ENCODE data around the gene SLF2. TPM values are rescaled to one million over a fixed set of nuclear protein-coding genes. Genes with fewer than 3 reads are reported as not detected.
A peak's percentile ranks its signal among the peaks of the same experiment; 100 is the strongest.

The SLF2 gene
- total and polyA plus RNA-seq, 2 of the 13 experiments (the other 11 are each of a cell fraction or from before 2014, with no cell fraction given): 12.2 to 48.1 TPM

DNA sequence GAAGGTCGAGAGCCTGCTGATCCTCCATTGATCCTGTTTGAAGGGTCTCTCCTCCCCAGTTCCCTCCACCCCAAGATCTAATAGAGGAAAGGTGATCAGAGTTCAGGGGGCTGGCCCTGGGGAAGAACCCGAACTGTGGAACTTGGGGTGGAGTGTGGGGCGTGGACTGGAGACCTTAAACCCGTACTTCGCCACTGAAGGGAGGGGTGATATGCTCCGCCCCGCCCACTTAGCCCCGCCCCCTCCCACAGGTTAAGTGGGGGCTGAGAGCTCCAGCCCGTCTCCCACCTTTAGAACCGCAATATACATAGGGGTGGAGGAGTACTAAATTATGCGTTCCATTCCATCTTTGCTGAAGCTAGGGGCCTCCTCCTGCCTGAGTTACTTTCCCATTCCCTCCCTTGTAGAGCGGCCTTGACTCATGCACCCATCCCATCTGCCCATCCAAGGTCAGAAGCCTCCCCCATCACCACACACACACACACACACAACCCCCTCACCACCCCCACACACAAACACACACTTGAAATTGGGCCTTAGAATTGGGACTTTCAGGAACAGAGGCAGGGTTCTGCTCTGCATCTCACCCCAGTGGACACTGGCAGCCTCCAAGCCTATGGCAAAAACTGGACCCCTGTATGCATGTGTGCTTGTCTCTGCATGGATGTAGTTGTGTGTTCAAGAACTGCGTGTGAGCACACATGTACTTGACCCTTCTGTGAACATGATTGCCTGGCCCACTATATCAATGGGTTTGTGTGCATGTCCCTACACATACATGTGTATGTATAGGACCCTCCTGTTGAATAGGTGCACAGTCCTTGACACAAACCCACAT is 57.5 kb downstream of the SLF2 start (continued):
- TF ChIP-seq, protein P1, sequence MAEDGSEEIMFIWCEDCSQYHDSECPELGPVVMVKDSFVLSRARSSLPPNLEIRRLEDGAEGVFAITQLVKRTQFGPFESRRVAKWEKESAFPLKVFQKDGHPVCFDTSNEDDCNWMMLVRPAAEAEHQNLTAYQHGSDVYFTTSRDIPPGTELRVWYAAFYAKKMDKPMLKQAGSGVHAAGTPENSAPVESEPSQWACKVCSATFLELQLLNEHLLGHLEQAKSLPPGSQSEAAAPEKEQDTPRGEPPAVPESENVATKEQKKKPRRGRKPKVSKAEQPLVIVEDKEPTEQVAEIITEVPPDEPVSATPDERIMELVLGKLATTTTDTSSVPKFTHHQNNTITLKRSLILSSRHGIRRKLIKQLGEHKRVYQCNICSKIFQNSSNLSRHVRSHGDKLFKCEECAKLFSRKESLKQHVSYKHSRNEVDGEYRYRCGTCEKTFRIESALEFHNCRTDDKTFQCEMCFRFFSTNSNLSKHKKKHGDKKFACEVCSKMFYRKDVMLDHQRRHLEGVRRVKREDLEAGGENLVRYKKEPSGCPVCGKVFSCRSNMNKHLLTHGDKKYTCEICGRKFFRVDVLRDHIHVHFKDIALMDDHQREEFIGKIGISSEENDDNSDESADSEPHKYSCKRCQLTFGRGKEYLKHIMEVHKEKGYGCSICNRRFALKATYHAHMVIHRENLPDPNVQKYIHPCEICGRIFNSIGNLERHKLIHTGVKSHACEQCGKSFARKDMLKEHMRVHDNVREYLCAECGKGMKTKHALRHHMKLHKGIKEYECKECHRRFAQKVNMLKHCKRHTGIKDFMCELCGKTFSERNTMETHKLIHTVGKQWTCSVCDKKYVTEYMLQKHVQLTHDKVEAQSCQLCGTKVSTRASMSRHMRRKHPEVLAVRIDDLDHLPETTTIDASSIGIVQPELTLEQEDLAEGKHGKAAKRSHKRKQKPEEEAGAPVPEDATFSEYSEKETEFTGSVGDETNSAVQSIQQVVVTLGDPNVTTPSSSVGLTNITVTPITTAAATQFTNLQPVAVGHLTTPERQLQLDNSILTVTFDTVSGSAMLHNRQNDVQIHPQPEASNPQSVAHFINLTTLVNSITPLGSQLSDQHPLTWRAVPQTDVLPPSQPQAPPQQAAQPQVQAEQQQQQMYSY (CRISPR knock-in tag; IDR thresholded peaks at IDR 0.05): no peak
- TF ChIP-seq, protein P2, sequence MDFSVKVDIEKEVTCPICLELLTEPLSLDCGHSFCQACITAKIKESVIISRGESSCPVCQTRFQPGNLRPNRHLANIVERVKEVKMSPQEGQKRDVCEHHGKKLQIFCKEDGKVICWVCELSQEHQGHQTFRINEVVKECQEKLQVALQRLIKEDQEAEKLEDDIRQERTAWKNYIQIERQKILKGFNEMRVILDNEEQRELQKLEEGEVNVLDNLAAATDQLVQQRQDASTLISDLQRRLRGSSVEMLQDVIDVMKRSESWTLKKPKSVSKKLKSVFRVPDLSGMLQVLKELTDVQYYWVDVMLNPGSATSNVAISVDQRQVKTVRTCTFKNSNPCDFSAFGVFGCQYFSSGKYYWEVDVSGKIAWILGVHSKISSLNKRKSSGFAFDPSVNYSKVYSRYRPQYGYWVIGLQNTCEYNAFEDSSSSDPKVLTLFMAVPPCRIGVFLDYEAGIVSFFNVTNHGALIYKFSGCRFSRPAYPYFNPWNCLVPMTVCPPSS (IDR thresholded peaks at IDR 0.05): no peak
- TF ChIP-seq HNRNPLL (IDR thresholded peaks at IDR 0.05; ENCODE audit: low read depth, low read length, poor library complexity, severe bottlenecking) (no peak), SIN3A (IDR thresholded peaks at IDR 0.05; ENCODE audit: borderline replicate concordance, low read depth, low read length) (no peak; the same call in 1 of the 2 replicates), ZNF879 (CRISPR knock-in tag; IDR thresholded peaks at IDR 0.05) (0 out of 2 replicates have a peak, but pooled peaks have one; percentile 35), CEBPB (IDR thresholded peaks at IDR 0.05; ENCODE audit: borderline replicate concordance, low read depth, low read length) (no peak), SRSF1 (optimal IDR thresholded peaks at IDR 0.05; ENCODE audit: low read depth, low read length) (no peak), ETV5 (CRISPR knock-in tag; IDR thresholded peaks at IDR 0.05; ENCODE audit: borderline replicate concordance) (no peak), MAFG (CRISPR knock-in tag; IDR thresholded peaks at IDR 0.05) (no peak), ZNF766 (CRISPR knock-in tag; IDR thresholded peaks at IDR 0.05; ENCODE audit: borderline replicate concordance) (no peak)
- TF ChIP-seq, protein P3, sequence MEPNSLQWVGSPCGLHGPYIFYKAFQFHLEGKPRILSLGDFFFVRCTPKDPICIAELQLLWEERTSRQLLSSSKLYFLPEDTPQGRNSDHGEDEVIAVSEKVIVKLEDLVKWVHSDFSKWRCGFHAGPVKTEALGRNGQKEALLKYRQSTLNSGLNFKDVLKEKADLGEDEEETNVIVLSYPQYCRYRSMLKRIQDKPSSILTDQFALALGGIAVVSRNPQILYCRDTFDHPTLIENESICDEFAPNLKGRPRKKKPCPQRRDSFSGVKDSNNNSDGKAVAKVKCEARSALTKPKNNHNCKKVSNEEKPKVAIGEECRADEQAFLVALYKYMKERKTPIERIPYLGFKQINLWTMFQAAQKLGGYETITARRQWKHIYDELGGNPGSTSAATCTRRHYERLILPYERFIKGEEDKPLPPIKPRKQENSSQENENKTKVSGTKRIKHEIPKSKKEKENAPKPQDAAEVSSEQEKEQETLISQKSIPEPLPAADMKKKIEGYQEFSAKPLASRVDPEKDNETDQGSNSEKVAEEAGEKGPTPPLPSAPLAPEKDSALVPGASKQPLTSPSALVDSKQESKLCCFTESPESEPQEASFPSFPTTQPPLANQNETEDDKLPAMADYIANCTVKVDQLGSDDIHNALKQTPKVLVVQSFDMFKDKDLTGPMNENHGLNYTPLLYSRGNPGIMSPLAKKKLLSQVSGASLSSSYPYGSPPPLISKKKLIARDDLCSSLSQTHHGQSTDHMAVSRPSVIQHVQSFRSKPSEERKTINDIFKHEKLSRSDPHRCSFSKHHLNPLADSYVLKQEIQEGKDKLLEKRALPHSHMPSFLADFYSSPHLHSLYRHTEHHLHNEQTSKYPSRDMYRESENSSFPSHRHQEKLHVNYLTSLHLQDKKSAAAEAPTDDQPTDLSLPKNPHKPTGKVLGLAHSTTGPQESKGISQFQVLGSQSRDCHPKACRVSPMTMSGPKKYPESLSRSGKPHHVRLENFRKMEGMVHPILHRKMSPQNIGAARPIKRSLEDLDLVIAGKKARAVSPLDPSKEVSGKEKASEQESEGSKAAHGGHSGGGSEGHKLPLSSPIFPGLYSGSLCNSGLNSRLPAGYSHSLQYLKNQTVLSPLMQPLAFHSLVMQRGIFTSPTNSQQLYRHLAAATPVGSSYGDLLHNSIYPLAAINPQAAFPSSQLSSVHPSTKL (CRISPR knock-in tag; IDR thresholded peaks at IDR 0.05): peak; percentile 51
- TF ChIP-seq, protein P4, sequence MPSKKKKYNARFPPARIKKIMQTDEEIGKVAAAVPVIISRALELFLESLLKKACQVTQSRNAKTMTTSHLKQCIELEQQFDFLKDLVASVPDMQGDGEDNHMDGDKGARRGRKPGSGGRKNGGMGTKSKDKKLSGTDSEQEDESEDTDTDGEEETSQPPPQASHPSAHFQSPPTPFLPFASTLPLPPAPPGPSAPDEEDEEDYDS (CRISPR knock-in tag; IDR thresholded peaks at IDR 0.05): peak; percentile 81
- TF ChIP-seq, protein P5, sequence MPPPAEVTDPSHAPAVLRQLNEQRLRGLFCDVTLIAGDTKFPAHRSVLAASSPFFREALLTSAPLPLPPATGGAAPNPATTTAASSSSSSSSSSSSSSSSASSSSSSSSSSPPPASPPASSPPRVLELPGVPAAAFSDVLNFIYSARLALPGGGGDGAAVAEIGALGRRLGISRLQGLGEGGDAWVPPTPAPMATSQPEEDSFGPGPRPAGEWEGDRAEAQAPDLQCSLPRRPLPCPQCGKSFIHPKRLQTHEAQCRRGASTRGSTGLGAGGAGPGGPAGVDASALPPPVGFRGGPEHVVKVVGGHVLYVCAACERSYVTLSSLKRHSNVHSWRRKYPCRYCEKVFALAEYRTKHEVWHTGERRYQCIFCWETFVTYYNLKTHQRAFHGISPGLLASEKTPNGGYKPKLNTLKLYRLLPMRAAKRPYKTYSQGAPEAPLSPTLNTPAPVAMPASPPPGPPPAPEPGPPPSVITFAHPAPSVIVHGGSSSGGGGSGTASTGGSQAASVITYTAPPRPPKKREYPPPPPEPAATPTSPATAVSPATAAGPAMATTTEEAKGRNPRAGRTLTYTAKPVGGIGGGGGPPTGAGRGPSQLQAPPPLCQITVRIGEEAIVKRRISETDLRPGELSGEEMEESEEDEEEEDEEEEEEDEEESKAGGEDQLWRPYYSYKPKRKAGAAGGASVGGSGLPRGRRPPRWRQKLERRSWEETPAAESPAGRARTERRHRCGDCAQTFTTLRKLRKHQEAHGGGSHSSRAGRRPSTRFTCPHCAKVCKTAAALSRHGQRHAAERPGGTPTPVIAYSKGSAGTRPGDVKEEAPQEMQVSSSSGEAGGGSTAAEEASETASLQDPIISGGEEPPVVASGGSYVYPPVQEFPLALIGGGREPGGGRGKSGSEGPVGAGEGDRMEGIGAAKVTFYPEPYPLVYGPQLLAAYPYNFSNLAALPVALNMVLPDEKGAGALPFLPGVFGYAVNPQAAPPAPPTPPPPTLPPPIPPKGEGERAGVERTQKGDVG (CRISPR knock-in tag; IDR thresholded peaks at IDR 0.05; ENCODE audit: borderline replicate concordance): 0 out of 2 replicates have a peak, but pooled peaks have one; percentile 43

All from HepG2 (cell line).